Measurements from ENCODE around the gene SRPK2.

- TF ChIP-seq POLR2A (IDR thresholded peaks at IDR 0.05) (no peak), CTCF (IDR thresholded peaks at IDR 0.05) (no peak), POLR2AphosphoS5 (IDR thresholded peaks at IDR 0.05) (no peak), EP300 (IDR thresholded peaks at IDR 0.05) (no peak)
Observed at GRCh38 chr7:105355701-105356100, 33.0 kb downstream of the SRPK2 start.

All from sigmoid colon (tissue), 4 donors.